OCI-LY7 (cell line): ENCODE data around the gene GRID2.

Source experiments
- EZH2phosphoT487 ChIP-seq: fragments of 200-600 bp; sonication (generic); IDR thresholded peaks from 2 replicates; pipeline ENCODE4 v1.6.1; 2018; ENCODE audit warnings: low read depth, borderline replicate concordance, mild to moderate bottlenecking, mixed run types, antibody characterized with exemption, low read length, moderate library complexity, mixed read lengths
- TF ChIP-seq, protein P1 (sequence below): fragments of 200-600 bp; sonication (generic); conservative IDR thresholded peaks from 2 replicates; pipeline ENCODE4 v1.5.1; 2014; ENCODE audit warnings: mild to moderate bottlenecking, antibody characterized with exemption, low read length, moderate library complexity, mixed read lengths

DNA sequence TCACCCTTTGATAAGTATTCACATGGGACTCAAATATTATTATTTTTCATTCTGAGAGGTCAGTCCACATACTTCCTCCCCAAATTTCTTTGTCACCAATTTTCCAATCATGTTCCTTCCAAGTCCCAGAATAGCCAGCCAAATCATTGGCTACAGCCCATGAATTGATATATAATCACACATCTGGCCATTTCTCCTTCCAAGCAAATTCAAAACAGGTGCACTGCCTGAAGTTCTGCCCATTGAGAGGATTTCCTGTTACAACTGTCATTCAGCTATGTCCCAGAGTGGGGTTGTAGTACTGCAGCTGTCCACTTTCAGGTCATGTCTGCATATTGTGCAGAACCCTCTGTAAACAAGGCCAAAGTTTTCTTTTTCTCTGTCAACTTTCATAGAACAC lies 347.8 kb downstream of the GRID2 start:
- TF ChIP-seq, protein P1, sequence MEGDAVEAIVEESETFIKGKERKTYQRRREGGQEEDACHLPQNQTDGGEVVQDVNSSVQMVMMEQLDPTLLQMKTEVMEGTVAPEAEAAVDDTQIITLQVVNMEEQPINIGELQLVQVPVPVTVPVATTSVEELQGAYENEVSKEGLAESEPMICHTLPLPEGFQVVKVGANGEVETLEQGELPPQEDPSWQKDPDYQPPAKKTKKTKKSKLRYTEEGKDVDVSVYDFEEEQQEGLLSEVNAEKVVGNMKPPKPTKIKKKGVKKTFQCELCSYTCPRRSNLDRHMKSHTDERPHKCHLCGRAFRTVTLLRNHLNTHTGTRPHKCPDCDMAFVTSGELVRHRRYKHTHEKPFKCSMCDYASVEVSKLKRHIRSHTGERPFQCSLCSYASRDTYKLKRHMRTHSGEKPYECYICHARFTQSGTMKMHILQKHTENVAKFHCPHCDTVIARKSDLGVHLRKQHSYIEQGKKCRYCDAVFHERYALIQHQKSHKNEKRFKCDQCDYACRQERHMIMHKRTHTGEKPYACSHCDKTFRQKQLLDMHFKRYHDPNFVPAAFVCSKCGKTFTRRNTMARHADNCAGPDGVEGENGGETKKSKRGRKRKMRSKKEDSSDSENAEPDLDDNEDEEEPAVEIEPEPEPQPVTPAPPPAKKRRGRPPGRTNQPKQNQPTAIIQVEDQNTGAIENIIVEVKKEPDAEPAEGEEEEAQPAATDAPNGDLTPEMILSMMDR = no peak
- TF ChIP-seq EZH2phosphoT487 = no peak
